ENCODE data around the gene CACNB1. TPM values are rescaled to one million over a fixed set of nuclear protein-coding genes. Genes with fewer than 3 reads are reported as not detected.

Gene CACNB1
- total and polyA plus RNA-seq, 10 of the 15 experiments (the other 5 are each of a cell fraction or from before 2014, with no cell fraction given), result 0.06 to 15.6 (median 6.3) TPM

DNA sequence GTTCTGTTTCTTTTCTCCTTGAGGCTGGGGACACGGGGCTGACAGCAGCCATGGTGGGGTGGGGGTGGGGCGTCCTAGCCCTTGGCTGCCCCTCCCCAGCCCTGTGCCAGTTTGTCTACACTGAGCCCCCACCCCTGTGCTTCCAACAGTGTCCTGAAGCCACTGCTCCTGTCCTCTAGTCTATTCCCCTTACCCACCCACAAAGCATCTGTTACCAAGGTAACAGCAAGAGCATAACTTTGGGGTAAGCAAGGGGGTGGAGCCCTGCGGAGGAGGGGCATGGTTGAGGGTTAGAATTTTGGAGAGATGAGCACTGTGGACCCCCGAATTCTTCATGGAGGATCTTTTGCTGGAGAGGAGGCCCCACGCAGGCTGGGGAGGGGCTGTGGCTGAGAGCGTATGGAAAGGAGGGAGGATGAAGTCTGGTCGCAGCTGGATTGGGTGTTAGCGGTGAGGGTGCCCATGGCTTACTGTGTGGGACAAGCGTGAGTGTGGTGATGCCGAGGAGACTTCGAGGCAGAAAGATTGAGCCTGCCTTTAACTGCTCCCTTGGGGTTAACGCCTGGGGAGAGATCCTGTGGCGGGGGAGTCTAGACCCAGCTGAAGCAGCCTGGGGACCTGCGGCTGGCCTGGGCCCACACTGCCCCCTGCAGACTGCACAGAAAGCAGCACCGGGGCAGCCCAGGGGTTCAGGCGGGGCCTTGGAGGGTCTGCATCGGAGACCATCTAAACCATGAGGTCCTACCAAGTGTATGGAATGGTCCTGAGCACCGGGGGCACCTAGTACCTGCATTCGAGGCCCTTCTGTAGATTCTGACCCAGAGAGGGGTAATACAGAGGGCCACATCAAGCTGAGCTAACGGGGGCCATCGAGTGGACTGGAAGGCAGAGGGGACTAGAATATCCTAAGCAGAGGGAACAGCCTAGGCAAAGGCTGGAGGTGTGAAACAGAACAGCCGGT, 34.4 kb upstream of the CACNB1 start (continued):
- TF ChIP-seq, protein P1, sequence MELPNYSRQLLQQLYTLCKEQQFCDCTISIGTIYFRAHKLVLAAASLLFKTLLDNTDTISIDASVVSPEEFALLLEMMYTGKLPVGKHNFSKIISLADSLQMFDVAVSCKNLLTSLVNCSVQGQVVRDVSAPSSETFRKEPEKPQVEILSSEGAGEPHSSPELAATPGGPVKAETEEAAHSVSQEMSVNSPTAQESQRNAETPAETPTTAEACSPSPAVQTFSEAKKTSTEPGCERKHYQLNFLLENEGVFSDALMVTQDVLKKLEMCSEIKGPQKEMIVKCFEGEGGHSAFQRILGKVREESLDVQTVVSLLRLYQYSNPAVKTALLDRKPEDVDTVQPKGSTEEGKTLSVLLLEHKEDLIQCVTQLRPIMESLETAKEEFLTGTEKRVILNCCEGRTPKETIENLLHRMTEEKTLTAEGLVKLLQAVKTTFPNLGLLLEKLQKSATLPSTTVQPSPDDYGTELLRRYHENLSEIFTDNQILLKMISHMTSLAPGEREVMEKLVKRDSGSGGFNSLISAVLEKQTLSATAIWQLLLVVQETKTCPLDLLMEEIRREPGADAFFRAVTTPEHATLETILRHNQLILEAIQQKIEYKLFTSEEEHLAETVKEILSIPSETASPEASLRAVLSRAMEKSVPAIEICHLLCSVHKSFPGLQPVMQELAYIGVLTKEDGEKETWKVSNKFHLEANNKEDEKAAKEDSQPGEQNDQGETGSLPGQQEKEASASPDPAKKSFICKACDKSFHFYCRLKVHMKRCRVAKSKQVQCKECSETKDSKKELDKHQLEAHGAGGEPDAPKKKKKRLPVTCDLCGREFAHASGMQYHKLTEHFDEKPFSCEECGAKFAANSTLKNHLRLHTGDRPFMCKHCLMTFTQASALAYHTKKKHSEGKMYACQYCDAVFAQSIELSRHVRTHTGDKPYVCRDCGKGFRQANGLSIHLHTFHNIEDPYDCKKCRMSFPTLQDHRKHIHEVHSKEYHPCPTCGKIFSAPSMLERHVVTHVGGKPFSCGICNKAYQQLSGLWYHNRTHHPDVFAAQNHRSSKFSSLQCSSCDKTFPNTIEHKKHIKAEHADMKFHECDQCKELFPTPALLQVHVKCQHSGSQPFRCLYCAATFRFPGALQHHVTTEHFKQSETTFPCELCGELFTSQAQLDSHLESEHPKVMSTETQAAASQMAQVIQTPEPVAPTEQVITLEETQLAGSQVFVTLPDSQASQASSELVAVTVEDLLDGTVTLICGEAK (IDR thresholded peaks at IDR 0.05; ENCODE audit: borderline replicate concordance), result no peak
- TF ChIP-seq EP300 (IDR thresholded peaks at IDR 0.05; ENCODE audit: borderline replicate concordance in 1 of 2, control insufficient read depth in 1 of 2, low read depth in 2 of 2, low read length in 2 of 2) (no peak), NR2C2 (IDR thresholded peaks at IDR 0.05; ENCODE audit: borderline replicate concordance, control insufficient read depth, insufficient read length, low read depth) (no peak), NBN (IDR thresholded peaks at IDR 0.05) (0 out of 2 replicates have a peak, but pooled peaks have one; percentile 32), STAT1 (conservative IDR thresholded peaks at IDR 0.05) (no peak), TCF3 (IDR thresholded peaks at IDR 0.05; ENCODE audit: borderline replicate concordance, insufficient read depth, low read depth, low read length) (no peak), CEBPB (IDR thresholded peaks at IDR 0.05; ENCODE audit: borderline replicate concordance in 1 of 2, low read depth in 2 of 2, low read length in 2 of 2) (no peak), ATF7 (IDR thresholded peaks at IDR 0.05; ENCODE audit: low read depth) (no peak), ZNF384 (IDR thresholded peaks at IDR 0.05; ENCODE audit: borderline replicate concordance, low read depth, low read length) (no peak), ESRRA (IDR thresholded peaks at IDR 0.05; ENCODE audit: low read length) (no peak), ASH2L (IDR thresholded peaks at IDR 0.05; ENCODE audit: borderline replicate concordance, low read depth) (no peak), EGR1 (IDR thresholded peaks at IDR 0.05; ENCODE audit: borderline replicate concordance in 1 of 2, low read depth in 2 of 2, low read length in 2 of 2) (0 out of 3 replicates have a peak, but pooled peaks of 1 of the 2 experiments have one; percentile 23)
- TF ChIP-seq, protein P2, sequence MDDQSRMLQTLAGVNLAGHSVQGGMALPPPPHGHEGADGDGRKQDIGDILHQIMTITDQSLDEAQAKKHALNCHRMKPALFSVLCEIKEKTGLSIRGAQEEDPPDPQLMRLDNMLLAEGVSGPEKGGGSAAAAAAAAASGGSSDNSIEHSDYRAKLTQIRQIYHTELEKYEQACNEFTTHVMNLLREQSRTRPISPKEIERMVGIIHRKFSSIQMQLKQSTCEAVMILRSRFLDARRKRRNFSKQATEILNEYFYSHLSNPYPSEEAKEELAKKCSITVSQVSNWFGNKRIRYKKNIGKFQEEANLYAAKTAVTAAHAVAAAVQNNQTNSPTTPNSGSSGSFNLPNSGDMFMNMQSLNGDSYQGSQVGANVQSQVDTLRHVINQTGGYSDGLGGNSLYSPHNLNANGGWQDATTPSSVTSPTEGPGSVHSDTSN (IDR thresholded peaks at IDR 0.05; ENCODE audit: insufficient replicate concordance, low read depth, low read length), result no peak
- TF ChIP-seq, protein P3, sequence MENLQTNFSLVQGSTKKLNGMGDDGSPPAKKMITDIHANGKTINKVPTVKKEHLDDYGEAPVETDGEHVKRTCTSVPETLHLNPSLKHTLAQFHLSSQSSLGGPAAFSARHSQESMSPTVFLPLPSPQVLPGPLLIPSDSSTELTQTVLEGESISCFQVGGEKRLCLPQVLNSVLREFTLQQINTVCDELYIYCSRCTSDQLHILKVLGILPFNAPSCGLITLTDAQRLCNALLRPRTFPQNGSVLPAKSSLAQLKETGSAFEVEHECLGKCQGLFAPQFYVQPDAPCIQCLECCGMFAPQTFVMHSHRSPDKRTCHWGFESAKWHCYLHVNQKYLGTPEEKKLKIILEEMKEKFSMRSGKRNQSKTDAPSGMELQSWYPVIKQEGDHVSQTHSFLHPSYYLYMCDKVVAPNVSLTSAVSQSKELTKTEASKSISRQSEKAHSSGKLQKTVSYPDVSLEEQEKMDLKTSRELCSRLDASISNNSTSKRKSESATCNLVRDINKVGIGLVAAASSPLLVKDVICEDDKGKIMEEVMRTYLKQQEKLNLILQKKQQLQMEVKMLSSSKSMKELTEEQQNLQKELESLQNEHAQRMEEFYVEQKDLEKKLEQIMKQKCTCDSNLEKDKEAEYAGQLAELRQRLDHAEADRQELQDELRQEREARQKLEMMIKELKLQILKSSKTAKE (IDR thresholded peaks at IDR 0.05; ENCODE audit: low read depth, poor library complexity, severe bottlenecking), result no peak
- TF ChIP-seq, protein P4, sequence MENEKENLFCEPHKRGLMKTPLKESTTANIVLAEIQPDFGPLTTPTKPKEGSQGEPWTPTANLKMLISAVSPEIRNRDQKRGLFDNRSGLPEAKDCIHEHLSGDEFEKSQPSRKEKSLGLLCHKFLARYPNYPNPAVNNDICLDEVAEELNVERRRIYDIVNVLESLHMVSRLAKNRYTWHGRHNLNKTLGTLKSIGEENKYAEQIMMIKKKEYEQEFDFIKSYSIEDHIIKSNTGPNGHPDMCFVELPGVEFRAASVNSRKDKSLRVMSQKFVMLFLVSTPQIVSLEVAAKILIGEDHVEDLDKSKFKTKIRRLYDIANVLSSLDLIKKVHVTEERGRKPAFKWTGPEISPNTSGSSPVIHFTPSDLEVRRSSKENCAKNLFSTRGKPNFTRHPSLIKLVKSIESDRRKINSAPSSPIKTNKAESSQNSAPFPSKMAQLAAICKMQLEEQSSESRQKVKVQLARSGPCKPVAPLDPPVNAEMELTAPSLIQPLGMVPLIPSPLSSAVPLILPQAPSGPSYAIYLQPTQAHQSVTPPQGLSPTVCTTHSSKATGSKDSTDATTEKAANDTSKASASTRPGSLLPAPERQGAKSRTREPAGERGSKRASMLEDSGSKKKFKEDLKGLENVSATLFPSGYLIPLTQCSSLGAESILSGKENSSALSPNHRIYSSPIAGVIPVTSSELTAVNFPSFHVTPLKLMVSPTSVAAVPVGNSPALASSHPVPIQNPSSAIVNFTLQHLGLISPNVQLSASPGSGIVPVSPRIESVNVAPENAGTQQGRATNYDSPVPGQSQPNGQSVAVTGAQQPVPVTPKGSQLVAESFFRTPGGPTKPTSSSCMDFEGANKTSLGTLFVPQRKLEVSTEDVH (IDR thresholded peaks at IDR 0.05; ENCODE audit: low read depth, partially characterized antibody), result no peak
